Prostate gland (tissue), 2 donors: ENCODE measurements around the gene PLCD3. TPM values are rescaled to one million over a fixed set of nuclear protein-coding genes. Genes with fewer than 3 reads are reported as not detected.

Experiments used
- DNase-seq: peaks from one replicate; pipeline ENCODE4 v3.0.0-alpha.2; 2019; ENCODE audit warnings: low spot score
- H3K27ac ChIP-seq, 2 donors: fragments of 200-600 bp; sonication (generic); 2 replicates each; pipeline ENCODE4 v1.5.1; 2017 to 2019
- H3K27me3 ChIP-seq: fragments of 200-600 bp; sonication (generic); replicated peaks from 2 replicates; pipeline ENCODE4 v1.5.1; 2019; ENCODE audit not compliant: insufficient read depth
- H3K36me3 ChIP-seq, 2 donors: fragments of 200-600 bp; sonication (generic); 1 replicate in 1 of 2; 2 replicates in 1 of 2; pipeline versions ENCODE4 v1.5.1 to v1.8.1; 2017 to 2019
- H3K4me1 ChIP-seq: fragments of 200-600 bp; sonication (generic); replicated peaks from 2 replicates; pipeline ENCODE4 v1.5.1; 2019
- H3K4me3 ChIP-seq, 2 donors: fragments of 200-600 bp; sonication (generic); 2 replicates each; pipeline ENCODE4 v1.5.1; 2017 to 2019
- H3K9me3 ChIP-seq: fragments of 200-600 bp; sonication (generic); 2 replicates; pipeline ENCODE4 v1.5.1; 2017
- CTCF ChIP-seq, 4 experiments: fragments of 200-600 bp in 2 of 4; fragments of 450-650 bp in 2 of 4; sonication (generic) in 2 of 4; IDR thresholded peaks; 1 replicate in 3 of 4; 2 replicates in 1 of 4; pipeline ENCODE4 v1.5.1; 2016 to 2019; ENCODE audit warnings: antibody characterized with exemption in 4 of 4, mild to moderate bottlenecking in 2 of 4, moderate library complexity in 2 of 4
- POLR2A ChIP-seq: fragments of 450-650 bp; IDR thresholded peaks from one replicate; pipeline ENCODE4 v1.6.1; 2016; ENCODE audit warnings: antibody characterized with exemption, mild to moderate bottlenecking
- POLR2AphosphoS5 ChIP-seq: sonication (generic); formaldehyde crosslinking; IDR thresholded peaks from one replicate; pipeline ENCODE4 v1.6.1; 2017; ENCODE audit warnings: antibody characterized with exemption
- WGBS: methylation state at CpG from one replicate; pipeline ENCODE4 v1.1.5; 2018; 5-methylcytosine and 5-hydroxymethylcytosine counted together
- intact Hi-C: fragments of 100-400 bp; cut with DNase I; formaldehyde crosslinking; loops from one replicate; pipeline ENCODE4 v1.14.2; 2022
- total RNA-seq, 2 donors: library from RNA; depleted of rRNA; stranded (reverse); fragments of >200 nt; gene quantifications; one replicate each; pipeline ENCODE4 v1.1.0, GENCODE V29; 2016

The PLCD3 gene
- total RNA-seq, 2 donors from 2014 or later: 34.7 to 154 TPM

- peak overlapping the region; percentile 64 to 74 for H3K4me3 ChIP-seq
- TF ChIP-seq POLR2A (peak; percentile 48), POLR2AphosphoS5 (peak; percentile 67), CTCF (IDR thresholded peaks at IDR 0.05) (peak; percentile 64 to 93 (median 84))
- no peaks in the 10 kb centered on the region for H3K36me3 ChIP-seq
- intact Hi-C loops: loop anchor here (5.0 kb wide), 1 partner anchor 168 kb away; the partner anchor contains the start of gene MAP3K14
- H3K9me3 ChIP-seq: no peaks in the 10 kb centered on the region
- DNase-seq: peak; percentile 83
- peak overlapping the region; percentile 99 for H3K27ac ChIP-seq
- no peaks in the 10 kb centered on the region for H3K4me1 ChIP-seq
- no peaks in the 10 kb centered on the region for H3K27me3 ChIP-seq
- WGBS: under 1% methylated on average over 32 of the region's 32 CpGs
These were observed 16.8 kb upstream of the PLCD3 start for GRCh38 chr17:45149037-45149668.

- WGBS: under 1% methylated on average over 58 of the region's 58 CpGs
- peak; percentile 99 for DNase-seq
- intact Hi-C loops: loop anchor here (5.0 kb wide), 1 partner anchor 169 kb away; the partner anchor contains the start of gene MAP3K14
These were observed 16.1 kb upstream of the PLCD3 start, which contains the start of gene HEXIM1 for GRCh38 chr17:45148183-45149036. Gene HEXIM1, plus strand, starts transcription at chr17:45148475. Its CDS starts 716 bp downstream, at chr17:45149191.

GRCh38 chr17:45147581-45148182 is 15.4 kb upstream of the PLCD3 start:
- DNase-seq: peak; percentile 81
- Histone ChIP-seq H3K4me3 (peak overlapping the region; percentile 56 to 63), H3K4me1 (no peaks in the 10 kb centered on the region), H3K36me3 (no peaks in the 10 kb centered on the region), H3K27ac (peak overlapping the region; percentile 99), H3K9me3 (no peaks in the 10 kb centered on the region), H3K27me3 (no peaks in the 10 kb centered on the region)
- WGBS: under 1% methylated on average over 38 of the region's 38 CpGs
- intact Hi-C loops: loop anchor here (5.0 kb wide), 1 partner anchor 170 kb away; the partner anchor contains the start of gene MAP3K14
- TF ChIP-seq POLR2AphosphoS5 (peak; percentile 79), CTCF (IDR thresholded peaks at IDR 0.05) (peak in 1 of 4 experiments; percentile 20), POLR2A (peak; percentile 17)

More at GRCh38 chr17:45148183-45149036, 16.1 kb upstream of the PLCD3 start, which contains the start of gene HEXIM1:
- H3K9me3 ChIP-seq: no peaks in the 10 kb centered on the region
- H3K4me3 ChIP-seq: peak within 1 kb of the TSS; percentile 64 to 74
- H3K27me3 ChIP-seq: no peaks in the 10 kb centered on the region
- peak in 2 of 4 experiments; percentile 17 to 29 for TF ChIP-seq CTCF (IDR thresholded peaks at IDR 0.05)
- TF ChIP-seq POLR2A: peak; percentile 98
- peak; percentile 99 for TF ChIP-seq POLR2AphosphoS5
- H3K4me1 ChIP-seq: no peaks in the 10 kb centered on the region
- no peaks in the 10 kb centered on the region for H3K36me3 ChIP-seq
- H3K27ac ChIP-seq: peak within 1 kb of the TSS; percentile 99

GRCh38 chr17:45146890-45147580 is 14.7 kb upstream of the PLCD3 start:
- Histone ChIP-seq H3K4me1 (no peaks in the 10 kb centered on the region), H3K27ac (peak overlapping the region; percentile 99), H3K27me3 (no peaks in the 10 kb centered on the region), H3K4me3 (peak overlapping the region; percentile 56 to 63), H3K9me3 (no peaks in the 10 kb centered on the region), H3K36me3 (no peaks in the 10 kb centered on the region)
- intact Hi-C loops: loop anchor here (5.0 kb wide), 1 partner anchor 170 kb away; the partner anchor contains the start of gene MAP3K14
- WGBS: 4% methylated on average over 29 of the region's 29 CpGs
- TF ChIP-seq POLR2AphosphoS5 (peak; percentile 91), CTCF (IDR thresholded peaks at IDR 0.05) (peak in 1 of 4 experiments; percentile 2), POLR2A (peak; percentile 45)
- peak; percentile 76 for DNase-seq
